Suprapubic skin (tissue), 4 donors: ENCODE measurements around the gene ARID5B. TPM values are rescaled to one million over a fixed set of nuclear protein-coding genes. Genes with fewer than 3 reads are reported as not detected.

Experiments
- DNase-seq, 2 donors: peaks; one replicate each; pipeline ENCODE4 v3.0.0-alpha.2; 2019; ENCODE audit warnings: low spot score in 2 of 2
- H3K27ac ChIP-seq: fragments of 200-600 bp; sonication (generic); one replicate; pipeline ENCODE4 v1.5.1; 2019
- H3K27me3 ChIP-seq: fragments of 200-600 bp; sonication (generic); one replicate; pipeline ENCODE4 v1.5.1; 2019
- H3K36me3 ChIP-seq: fragments of 200-600 bp; sonication (generic); one replicate; pipeline ENCODE4 v1.5.1; 2019
- H3K4me1 ChIP-seq: fragments of 200-600 bp; sonication (generic); one replicate; pipeline ENCODE4 v1.5.1; 2019
- H3K4me3 ChIP-seq: fragments of 200-600 bp; sonication (generic); one replicate; pipeline ENCODE4 v1.5.1; 2019; ENCODE audit warnings: mild to moderate bottlenecking
- H3K9me3 ChIP-seq: fragments of 200-600 bp; sonication (generic); one replicate; pipeline ENCODE4 v1.5.1; 2019
- EP300 ChIP-seq: sonication (generic); formaldehyde crosslinking; IDR thresholded peaks from one replicate; pipeline ENCODE4 v1.6.1; 2017; ENCODE audit warnings: antibody characterized with exemption
- POLR2A ChIP-seq, 2 donors: fragments of 450-650 bp; IDR thresholded peaks; one replicate each; pipeline ENCODE4 v1.6.1; 2017; ENCODE audit warnings: antibody characterized with exemption in 2 of 2, mild to moderate bottlenecking in 2 of 2, moderate library complexity in 2 of 2
- POLR2AphosphoS5 ChIP-seq, 3 donors: sonication (generic); formaldehyde crosslinking; IDR thresholded peaks; one replicate each; pipeline ENCODE4 v1.6.1; 2017; ENCODE audit warnings: antibody characterized with exemption in 3 of 3
- WGBS: methylation state at CpG from one replicate; pipeline ENCODE4 v1.1.5; 2018; 5-methylcytosine and 5-hydroxymethylcytosine counted together
- total RNA-seq, 4 donors: library from RNA; depleted of rRNA; stranded (reverse); fragments of >200 nt; gene quantifications; one replicate each; pipeline ENCODE4 v1.1.0, GENCODE V29; 2016
- TF ChIP-seq, protein P1 (sequence below), 2 donors: fragments of 200-600 bp in 1 of 2; fragments of 450-650 bp in 1 of 2; sonication (generic) in 1 of 2; IDR thresholded peaks; one replicate each; pipeline ENCODE4 v1.5.1; 2016 to 2019; ENCODE audit warnings: antibody characterized with exemption in 2 of 2, mild to moderate bottlenecking in 1 of 2, moderate library complexity in 1 of 2

Gene ARID5B
- total RNA-seq, 4 donors from 2014 or later, result 45.4 to 75.2 (median 71.9) TPM

GRCh38 chr10:62108759-62109586 lies 207.5 kb downstream of the ARID5B start:
- peaks cover 4% of the 10 kb centered on the region for H3K4me1 ChIP-seq
- no peak overlapping the region for H3K27ac ChIP-seq
- no peaks in the 10 kb centered on the region for H3K27me3 ChIP-seq
- no peaks in the 10 kb centered on the region for H3K9me3 ChIP-seq
- no peak for DNase-seq
- no peak overlapping the region for H3K4me3 ChIP-seq
- TF ChIP-seq EP300, result no peak
- TF ChIP-seq POLR2A (IDR thresholded peaks at IDR 0.05), result no peak
- TF ChIP-seq POLR2AphosphoS5 (IDR thresholded peaks at IDR 0.05), result no peak
- TF ChIP-seq, protein P1, sequence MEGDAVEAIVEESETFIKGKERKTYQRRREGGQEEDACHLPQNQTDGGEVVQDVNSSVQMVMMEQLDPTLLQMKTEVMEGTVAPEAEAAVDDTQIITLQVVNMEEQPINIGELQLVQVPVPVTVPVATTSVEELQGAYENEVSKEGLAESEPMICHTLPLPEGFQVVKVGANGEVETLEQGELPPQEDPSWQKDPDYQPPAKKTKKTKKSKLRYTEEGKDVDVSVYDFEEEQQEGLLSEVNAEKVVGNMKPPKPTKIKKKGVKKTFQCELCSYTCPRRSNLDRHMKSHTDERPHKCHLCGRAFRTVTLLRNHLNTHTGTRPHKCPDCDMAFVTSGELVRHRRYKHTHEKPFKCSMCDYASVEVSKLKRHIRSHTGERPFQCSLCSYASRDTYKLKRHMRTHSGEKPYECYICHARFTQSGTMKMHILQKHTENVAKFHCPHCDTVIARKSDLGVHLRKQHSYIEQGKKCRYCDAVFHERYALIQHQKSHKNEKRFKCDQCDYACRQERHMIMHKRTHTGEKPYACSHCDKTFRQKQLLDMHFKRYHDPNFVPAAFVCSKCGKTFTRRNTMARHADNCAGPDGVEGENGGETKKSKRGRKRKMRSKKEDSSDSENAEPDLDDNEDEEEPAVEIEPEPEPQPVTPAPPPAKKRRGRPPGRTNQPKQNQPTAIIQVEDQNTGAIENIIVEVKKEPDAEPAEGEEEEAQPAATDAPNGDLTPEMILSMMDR (IDR thresholded peaks at IDR 0.05), result no peak
- no peaks in the 10 kb centered on the region for H3K36me3 ChIP-seq

- WGBS, result 65% methylated on average over 1 of the region's 1 CpG
- Histone ChIP-seq H3K27me3 (no peaks in the 10 kb centered on the region), H3K4me3 (no peak overlapping the region), H3K36me3 (no peaks in the 10 kb centered on the region), H3K4me1 (peaks cover 4% of the 10 kb centered on the region), H3K27ac (no peak overlapping the region), H3K9me3 (no peaks in the 10 kb centered on the region)
- TF ChIP-seq EP300, result no peak
- TF ChIP-seq, protein P1 (IDR thresholded peaks at IDR 0.05), result no peak
- DNase-seq, result no peak
These were observed 208.2 kb downstream of the ARID5B start for GRCh38 chr10:62109587-62110293.

DNA sequence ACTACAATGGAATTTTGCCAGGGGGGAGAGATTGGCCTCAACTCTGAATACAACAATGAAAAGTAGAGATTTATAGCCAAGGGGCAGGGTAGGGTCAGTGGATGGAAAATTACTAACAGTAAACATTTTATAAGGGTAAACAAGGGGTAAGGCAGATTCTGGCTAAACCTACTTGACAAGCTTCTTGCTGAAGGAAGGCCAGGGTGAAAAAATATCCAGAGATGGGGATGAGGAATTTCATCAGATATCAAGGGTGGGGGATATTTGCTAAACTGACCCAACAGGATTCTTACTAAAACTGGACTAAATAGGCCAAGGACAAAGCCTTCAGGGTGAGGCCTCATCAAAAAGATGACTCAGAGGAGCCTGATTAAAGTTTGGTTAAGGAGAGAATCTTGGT lies 210.8 kb downstream of the ARID5B start:
- Histone ChIP-seq H3K4me3 (no peak overlapping the region), H3K27me3 (no peaks in the 10 kb centered on the region), H3K36me3 (no peaks in the 10 kb centered on the region), H3K27ac (no peak overlapping the region), H3K9me3 (no peaks in the 10 kb centered on the region), H3K4me1 (peaks cover 4% of the 10 kb centered on the region)
- TF ChIP-seq, protein P1 (IDR thresholded peaks at IDR 0.05), result no peak
- TF ChIP-seq EP300, result no peak
- no peak for DNase-seq

DNA sequence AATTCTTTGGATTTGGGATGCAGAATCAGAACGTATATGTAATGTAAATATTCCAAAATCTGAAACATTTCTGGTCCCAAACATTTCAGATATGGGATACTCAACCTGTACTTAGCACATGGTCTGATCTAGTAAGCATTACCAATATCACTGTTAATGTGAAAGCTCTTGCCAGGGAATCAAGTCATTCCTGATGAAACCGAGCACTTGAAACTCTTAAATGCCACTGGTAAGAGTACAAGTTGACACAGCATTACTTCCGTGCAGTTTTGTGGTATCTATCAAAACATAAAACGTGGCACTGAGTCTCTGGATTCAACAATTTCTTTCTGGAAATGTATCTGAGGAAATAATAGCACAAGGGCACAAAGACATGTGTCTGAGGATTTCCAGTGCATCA lies 211.5 kb downstream of the ARID5B start:
- TF ChIP-seq POLR2A (IDR thresholded peaks at IDR 0.05) (no peak), EP300 (no peak), POLR2AphosphoS5 (IDR thresholded peaks at IDR 0.05) (no peak)
- TF ChIP-seq, protein P1 (IDR thresholded peaks at IDR 0.05), result no peak

DNA sequence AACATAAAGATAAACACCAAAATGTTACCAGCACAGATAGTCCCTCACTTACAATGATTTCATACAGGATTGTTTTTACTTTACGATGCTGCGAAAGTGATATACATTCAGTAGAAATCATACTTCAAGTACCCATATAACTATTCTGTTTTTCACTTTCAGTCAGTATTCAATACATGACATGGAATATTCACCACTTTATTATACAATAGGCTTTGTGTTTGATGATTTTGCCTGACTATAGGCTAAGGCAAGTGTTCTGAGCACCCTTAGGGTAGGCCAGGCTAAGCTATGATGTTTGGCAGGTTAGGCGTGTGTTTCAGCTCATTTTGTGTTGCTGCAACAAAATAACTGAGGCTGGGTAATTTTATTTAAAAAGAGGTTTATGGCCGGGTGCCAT lies 212.2 kb downstream of the ARID5B start:
- H3K27me3 ChIP-seq, result no peaks in the 10 kb centered on the region
- H3K36me3 ChIP-seq, result no peaks in the 10 kb centered on the region
- 88% methylated on average over 4 of the region's 4 CpGs for WGBS
- H3K4me3 ChIP-seq, result no peak overlapping the region
- TF ChIP-seq POLR2A (IDR thresholded peaks at IDR 0.05), result no peak
- no peak for TF ChIP-seq EP300
- TF ChIP-seq, protein P1 (IDR thresholded peaks at IDR 0.05), result no peak
- no peak for TF ChIP-seq POLR2AphosphoS5 (IDR thresholded peaks at IDR 0.05)
- no peaks in the 10 kb centered on the region for H3K9me3 ChIP-seq
- peaks cover 4% of the 10 kb centered on the region for H3K4me1 ChIP-seq
- H3K27ac ChIP-seq, result no peak overlapping the region
- no peak for DNase-seq

More for the DNA sequence above, 211.5 kb downstream of the ARID5B start:
- Histone ChIP-seq H3K4me1 (peaks cover 4% of the 10 kb centered on the region), H3K27ac (no peak overlapping the region), H3K36me3 (no peaks in the 10 kb centered on the region), H3K4me3 (no peak overlapping the region), H3K27me3 (no peaks in the 10 kb centered on the region), H3K9me3 (no peaks in the 10 kb centered on the region)
- WGBS, result 79% methylated on average over 4 of the region's 4 CpGs
- DNase-seq, result no peak
